ENCODE results near the gene NUP85.

- TF ChIP-seq CTCF (IDR thresholded peaks at IDR 0.05), result no peak
- TF ChIP-seq POLR2A (IDR thresholded peaks at IDR 0.05), result no peak
Measured at GRCh38 chr17:75272848-75273184, 67.3 kb downstream of the NUP85 start.
